Thymus (tissue), 11 donors: Measurements from ENCODE around the gene CALML5. TPM values are rescaled to one million over a fixed set of nuclear protein-coding genes. Genes with fewer than 3 reads are reported as not detected.
A peak's percentile ranks its signal among the peaks of the same experiment; 100 is the strongest.

Source experiments
- DNase-seq, 9 donors: peaks; one replicate each; pipeline ENCODE4 v3.0.0-alpha.2; 2013; ENCODE audit warnings: low spot score in 9 of 9, low read depth in 6 of 9, missing footprints in 1 of 9
- H3K27ac ChIP-seq, 2 donors: one replicate each; pipeline ENCODE4 v1.5.1; 2013; ENCODE audit warnings: control low read depth in 1 of 2, low read depth in 1 of 2, low read length in 1 of 2, mild to moderate bottlenecking in 1 of 2, moderate library complexity in 1 of 2
- H3K27me3 ChIP-seq, 2 donors: one replicate each; pipeline ENCODE4 v1.5.1; 2013; ENCODE audit warnings: low read length in 1 of 2; ENCODE audit not compliant: control insufficient read depth in 2 of 2, insufficient read depth in 1 of 2
- H3K36me3 ChIP-seq, 2 donors: one replicate each; pipeline ENCODE4 v1.5.1; 2013; ENCODE audit warnings: low read length in 1 of 2, mild to moderate bottlenecking in 1 of 2, moderate library complexity in 1 of 2; ENCODE audit not compliant: control insufficient read depth in 2 of 2, insufficient read depth in 2 of 2
- H3K4me1 ChIP-seq, 2 donors: one replicate each; pipeline ENCODE4 v1.5.1; 2013; ENCODE audit warnings: low read length in 2 of 2; ENCODE audit not compliant: control insufficient read depth in 2 of 2, insufficient read depth in 2 of 2
- H3K4me3 ChIP-seq, 2 donors: one replicate each; pipeline ENCODE4 v1.5.1; 2013; ENCODE audit warnings: low read length in 2 of 2, control low read depth in 1 of 2, mild to moderate bottlenecking in 1 of 2
- H3K9me3 ChIP-seq, 2 donors: one replicate each; pipeline ENCODE4 v1.5.1; 2013; ENCODE audit warnings: low read length in 1 of 2, mild to moderate bottlenecking in 1 of 2; ENCODE audit not compliant: control insufficient read depth in 2 of 2, insufficient read depth in 1 of 2
- WGBS: extraction: QIAGEN DNeasy Blood & Tissue Kit; methylation state at CpG from one replicate; pipeline ENCODE4 v1.1.7; 2013; 5-methylcytosine and 5-hydroxymethylcytosine counted together
- polyA plus RNA-seq: library from polyadenylated mRNA; stranded (reverse); fragments of 200-250 nt; gene quantifications from one replicate; pipeline ENCODE4 v1.2.3, GENCODE V29; 2013
- total RNA-seq: library from RNA; stranded (reverse); fragments of 120-200 nt; gene quantifications from one replicate; pipeline ENCODE4 v1.2.4, GENCODE V29; 2013
- donor health status: healthy.

The CALML5 gene
- total and polyA plus RNA-seq, 2 donors, result 32.6 to 368 TPM

DNA sequence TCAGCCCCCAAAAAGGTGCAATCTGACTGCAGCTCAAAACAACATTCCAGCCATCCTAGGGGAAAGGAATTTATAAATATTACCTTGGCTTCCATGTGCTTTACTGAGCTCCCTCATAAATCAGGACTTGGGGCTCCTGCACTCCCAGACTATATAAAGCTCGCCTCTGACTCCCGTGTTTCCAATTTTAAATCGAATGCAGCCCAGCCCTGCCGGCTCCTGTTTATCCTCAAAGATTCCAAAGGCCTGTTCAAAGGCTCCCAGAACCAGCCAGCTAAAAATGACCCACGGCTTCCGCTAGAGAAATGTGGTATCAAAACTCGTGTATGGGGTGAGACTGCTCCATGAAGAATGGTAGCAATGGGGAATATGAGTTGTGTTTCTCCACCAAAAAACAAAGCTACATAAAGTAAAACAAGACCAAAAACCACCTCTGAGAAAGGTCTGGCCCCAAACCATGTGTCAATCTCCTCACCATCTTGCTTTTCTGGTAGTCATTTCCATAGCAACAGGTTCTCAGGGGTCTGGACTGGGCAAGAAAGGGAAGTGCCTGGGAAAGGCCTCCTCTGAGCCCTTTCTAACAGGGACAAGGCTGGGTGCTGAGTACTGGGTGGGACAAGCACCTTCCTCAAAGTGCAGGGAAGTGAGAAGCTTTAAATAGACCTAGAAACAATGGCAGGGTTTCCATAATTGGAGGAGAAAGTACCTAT is 30.5 kb upstream of the CALML5 start:
- Histone ChIP-seq H3K36me3 (no peaks in the 10 kb centered on the region), H3K27me3 (no peaks in the 10 kb centered on the region), H3K4me1 (peaks cover 4 to 22% of the 10 kb centered on the region in 2 donors), H3K4me3 (no peak overlapping the region), H3K27ac (no peak overlapping the region), H3K9me3 (no peaks in the 10 kb centered on the region)
- DNase-seq, result no peak
- 98% methylated on average over 7 of the region's 7 CpGs for WGBS

DNA sequence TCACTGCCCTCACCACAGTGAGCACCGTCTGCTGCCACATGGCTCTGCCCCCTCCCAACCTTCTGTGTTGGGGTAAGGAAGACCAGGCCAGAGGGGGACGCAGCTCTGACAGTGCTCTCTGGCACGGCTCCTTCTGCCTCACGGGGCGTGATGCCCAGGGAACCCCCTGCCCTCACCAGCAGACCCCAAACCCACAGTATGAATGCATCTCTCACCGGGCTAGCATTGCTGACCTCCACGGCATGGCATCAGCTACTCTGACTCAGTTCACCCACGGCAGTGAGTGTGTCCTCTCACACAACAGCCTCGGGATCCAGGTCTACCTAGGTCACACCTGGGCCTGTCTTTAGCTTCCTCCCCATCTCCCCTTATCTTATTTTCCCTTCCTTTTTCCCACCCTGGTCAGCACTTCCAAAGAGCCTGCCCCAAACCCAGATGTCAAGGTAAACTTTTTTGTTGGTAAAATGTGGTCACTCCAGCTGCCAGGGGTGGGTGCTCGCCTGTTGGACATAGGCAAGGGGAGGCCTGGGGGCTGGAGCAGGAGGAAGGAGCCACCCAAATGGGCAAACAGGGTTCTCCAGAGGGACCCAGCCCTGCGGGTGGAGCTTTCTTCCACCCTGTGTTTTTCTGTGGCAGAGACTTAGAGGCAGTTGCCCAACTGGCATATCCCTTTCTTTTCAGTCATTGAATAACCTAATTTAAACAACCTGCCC is 29.8 kb upstream of the CALML5 start:
- Histone ChIP-seq H3K4me3 (no peak overlapping the region), H3K36me3 (no peaks in the 10 kb centered on the region), H3K27me3 (no peaks in the 10 kb centered on the region), H3K4me1 (peaks cover 4 to 22% of the 10 kb centered on the region in 2 donors), H3K9me3 (no peaks in the 10 kb centered on the region), H3K27ac (no peak overlapping the region)
- no peak for DNase-seq
- WGBS, result 92% methylated on average over 11 of the region's 11 CpGs

DNA sequence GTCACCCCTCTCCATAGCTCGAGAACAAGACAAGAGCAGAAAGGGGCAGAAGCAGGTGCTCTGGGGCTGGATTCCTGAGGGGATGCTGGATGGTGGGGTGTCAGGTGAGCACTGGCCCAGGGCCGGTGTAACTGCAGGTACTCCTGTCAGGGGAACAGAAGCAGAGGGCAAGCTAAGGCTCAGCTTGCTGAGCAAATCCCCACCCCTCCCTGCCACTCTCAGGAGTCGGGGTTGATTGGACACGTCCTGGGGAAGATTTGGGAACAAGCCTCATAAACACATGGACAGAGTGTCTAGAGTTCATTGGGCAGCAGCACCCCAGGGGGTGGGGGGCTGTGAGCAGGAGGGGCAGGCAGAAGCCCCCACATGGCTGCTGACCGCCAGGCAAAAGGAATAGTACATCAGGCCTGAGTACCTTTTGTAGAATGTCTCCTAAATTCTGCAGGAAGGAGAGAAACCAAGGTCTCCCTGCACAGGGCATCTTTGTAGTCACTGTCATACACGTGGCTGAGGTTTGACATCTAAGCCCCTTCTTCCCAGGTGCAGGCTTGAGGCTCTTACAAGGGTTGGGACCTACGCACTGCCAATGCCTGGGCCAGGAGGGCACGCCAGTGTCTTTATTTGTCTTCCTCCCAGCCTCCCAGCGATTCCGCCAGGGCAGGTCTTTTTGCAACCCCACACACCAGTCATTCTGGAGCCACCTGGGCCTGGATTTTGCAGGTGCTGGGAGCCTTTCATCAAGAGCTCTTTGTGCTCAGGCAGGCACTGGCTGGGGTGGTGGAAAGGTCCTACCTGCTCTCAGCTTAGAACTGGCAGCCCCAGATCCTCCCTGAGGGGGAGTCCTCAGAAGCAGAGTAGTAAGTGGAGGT is 28.2 kb upstream of the CALML5 start:
- peaks cover 4 to 17% of the 10 kb centered on the region in 2 donors for H3K4me1 ChIP-seq
- WGBS, result 78% methylated on average over 10 of the region's 10 CpGs

DNA sequence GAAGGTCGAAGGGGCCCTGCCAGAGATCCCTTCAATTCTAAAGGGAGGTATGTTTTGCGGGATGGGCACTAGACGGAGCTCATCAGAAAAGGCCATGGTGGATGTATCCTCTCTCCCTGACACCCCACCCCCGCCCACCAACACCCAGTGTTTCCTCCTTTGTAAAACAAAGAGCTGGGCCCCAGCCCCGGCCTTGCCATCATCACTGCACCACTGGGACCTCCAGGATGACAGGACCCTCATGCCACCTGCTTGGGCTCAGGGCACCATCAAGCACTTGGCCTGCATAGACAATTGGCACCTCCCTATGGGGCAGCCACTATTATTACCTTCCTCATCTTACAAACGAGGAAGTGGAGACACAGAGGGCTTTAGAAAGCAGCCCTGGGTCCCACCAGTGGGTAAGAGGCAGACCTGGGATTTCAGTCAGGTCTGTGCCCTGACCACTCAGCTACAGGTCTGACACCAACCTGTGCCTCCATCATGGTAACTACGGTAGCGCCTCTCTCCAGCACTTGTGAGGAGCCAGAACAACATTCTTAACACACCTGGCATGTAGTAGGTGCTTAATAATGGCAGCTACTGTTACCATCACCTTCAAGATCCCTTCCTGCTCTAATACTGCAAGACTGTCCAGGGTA is 27.4 kb upstream of the CALML5 start:
- no peaks in the 10 kb centered on the region for H3K9me3 ChIP-seq
- no peak overlapping the region for H3K27ac ChIP-seq
- H3K4me3 ChIP-seq, result peak overlapping the region in 1 of 2 donors; percentile 39
- no peaks in the 10 kb centered on the region for H3K36me3 ChIP-seq
- H3K27me3 ChIP-seq, result no peaks in the 10 kb centered on the region
- DNase-seq, result no peak
- peaks cover 4 to 17% of the 10 kb centered on the region in 2 donors for H3K4me1 ChIP-seq
- WGBS, result 91% methylated on average over 8 of the region's 8 CpGs

More for the DNA sequence above, 28.2 kb upstream of the CALML5 start:
- DNase-seq, result peak in 4 of 9 donors; percentile 27 to 57 (median 38)
- H3K27ac ChIP-seq, result peak overlapping the region in 1 of 2 donors; percentile 11
- H3K27me3 ChIP-seq, result no peaks in the 10 kb centered on the region
- no peaks in the 10 kb centered on the region for H3K36me3 ChIP-seq
- H3K4me3 ChIP-seq, result no peak overlapping the region
- H3K9me3 ChIP-seq, result no peaks in the 10 kb centered on the region

DNA sequence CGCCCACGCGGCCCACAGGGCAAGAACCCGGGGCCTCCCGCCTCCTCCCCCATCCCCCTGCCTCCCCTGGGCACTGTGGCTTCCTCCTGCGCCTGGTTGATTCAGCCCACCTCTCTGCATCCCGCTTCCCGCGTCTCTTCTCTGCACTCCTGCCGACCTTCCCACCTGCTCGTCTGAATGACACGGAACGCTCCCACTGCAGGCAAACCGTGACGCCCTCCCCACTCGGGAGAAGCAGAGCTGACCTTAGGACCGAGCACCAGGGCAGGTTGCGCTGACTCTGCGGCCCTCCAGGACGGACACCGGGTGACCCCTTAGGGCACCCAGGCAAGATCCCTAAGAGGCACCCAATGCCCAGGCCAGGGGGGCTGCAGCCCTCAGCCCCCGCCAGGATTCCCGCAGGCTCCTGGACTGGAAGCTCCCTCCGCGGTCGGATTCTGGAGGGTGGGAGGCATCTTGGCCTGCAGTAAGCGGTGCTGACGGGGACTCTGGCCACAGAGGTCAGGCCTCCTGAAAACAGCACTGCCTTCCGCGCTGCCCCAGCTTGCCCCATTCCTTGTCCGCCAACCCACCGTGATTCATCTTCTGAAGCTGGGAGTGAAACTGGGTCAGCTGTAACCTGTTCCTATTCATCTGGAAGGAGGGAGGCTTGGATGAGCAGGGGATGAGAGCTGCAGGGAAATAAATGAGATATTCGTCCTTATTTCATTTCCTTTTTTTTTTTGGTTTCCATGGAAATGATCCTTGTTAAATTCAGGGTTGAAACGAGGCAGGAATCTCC is 26.4 kb upstream of the CALML5 start:
- H3K36me3 ChIP-seq, result no peaks in the 10 kb centered on the region
- H3K27me3 ChIP-seq, result no peaks in the 10 kb centered on the region
- H3K9me3 ChIP-seq, result no peaks in the 10 kb centered on the region
- WGBS, result 89% methylated on average over 34 of the region's 34 CpGs
- H3K27ac ChIP-seq, result peak overlapping the region in 1 of 2 donors; percentile 68
- peaks cover 4 to 17% of the 10 kb centered on the region in 2 donors for H3K4me1 ChIP-seq
- DNase-seq, result no peak
- H3K4me3 ChIP-seq, result peak overlapping the region; percentile 22 to 39

DNA sequence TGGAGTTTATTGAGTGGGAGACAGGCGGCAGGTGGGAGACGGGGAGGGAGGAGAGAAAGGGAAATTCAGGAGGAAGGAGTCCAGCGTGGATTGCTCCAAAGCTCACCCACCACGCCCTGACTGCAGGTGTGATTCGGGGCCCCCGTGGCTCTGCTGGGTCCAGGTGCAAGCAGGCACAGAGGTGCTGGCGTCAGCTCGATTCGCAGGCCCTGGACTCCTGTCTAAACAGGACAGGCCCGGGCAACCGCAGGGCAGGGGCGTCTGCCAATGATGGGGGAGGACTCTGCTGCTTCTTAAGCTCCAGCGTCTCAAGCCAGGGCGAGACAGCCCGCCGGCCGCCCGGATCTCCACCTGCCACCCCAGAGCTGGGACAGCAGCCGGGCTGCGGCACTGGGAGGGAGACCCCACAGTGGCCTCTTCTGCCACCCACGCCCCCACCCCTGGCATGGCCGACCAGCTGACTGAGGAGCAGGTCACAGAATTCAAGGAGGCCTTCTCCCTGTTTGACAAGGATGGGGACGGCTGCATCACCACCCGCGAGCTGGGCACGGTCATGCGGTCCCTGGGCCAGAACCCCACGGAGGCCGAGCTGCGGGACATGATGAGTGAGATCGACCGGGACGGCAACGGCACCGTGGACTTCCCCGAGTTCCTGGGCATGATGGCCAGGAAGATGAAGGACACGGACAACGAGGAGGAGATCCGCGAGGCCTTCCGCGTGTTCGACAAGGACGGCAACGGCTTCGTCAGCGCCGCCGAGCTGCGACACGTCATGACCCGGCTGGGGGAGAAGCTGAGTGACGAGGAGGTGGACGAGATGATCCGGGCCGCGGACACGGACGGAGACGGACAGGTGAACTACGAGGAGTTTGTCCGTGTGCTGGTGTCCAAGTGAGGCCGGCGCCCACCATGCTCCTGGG is 25.5 kb upstream of the CALML5 start, which contains the start of gene CALML3:
TSS of gene CALML3 (plus strand) at position 321 of the 920 bp plus-strand sequence. CDS start at position 446, 125 bp downstream.
- no peaks in the 10 kb centered on the region for H3K27me3 ChIP-seq
- DNase-seq, result no peak
- H3K36me3 ChIP-seq, result no peaks in the 10 kb centered on the region
- no peaks in the 10 kb centered on the region for H3K9me3 ChIP-seq
- H3K4me3 ChIP-seq, result peak within 1 kb of the TSS; percentile 22 to 39
- peaks cover 4 to 17% of the 10 kb centered on the region in 2 donors for H3K4me1 ChIP-seq
- WGBS, result 94% methylated on average over 64 of the region's 64 CpGs
- H3K27ac ChIP-seq, result peak within 1 kb of the TSS; percentile 18 to 74

DNA sequence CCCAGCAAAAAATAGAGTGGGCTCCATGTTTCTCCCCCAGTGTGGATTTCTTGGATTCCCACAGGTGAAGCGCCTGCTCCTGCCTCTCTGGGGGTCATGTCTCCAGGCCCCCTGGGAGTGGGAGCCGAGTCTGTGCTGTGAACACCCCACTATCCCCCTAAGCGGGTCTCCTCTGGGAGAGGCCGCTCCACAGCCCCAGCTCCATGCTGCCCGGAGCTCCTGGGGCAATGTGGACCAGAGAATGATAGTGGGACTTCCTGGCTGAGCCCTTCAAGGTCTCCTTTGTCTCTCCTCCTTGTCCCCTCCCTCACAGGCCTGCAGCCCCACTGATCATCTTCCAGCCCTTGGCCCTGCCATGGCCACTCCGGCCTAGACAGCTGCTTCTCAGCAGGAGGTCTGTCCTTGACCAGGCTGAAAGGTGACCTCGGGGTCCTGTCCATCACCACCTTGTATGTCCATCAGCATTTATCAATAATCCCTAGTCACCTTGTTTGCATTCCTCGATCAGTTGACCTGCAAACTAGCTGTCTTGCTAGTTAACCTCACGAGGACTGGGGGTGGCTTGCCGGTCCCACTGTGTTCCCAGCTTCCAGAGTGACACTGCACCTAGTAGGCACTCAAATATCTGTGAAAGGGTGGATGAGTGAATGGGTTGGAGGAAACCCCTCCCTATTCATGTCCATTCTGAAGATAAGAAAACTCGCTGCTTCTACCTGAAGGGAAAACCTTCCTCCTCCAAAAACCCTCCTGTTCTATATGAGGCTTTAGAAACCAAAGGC is 24.6 kb upstream of the CALML5 start:
- no peaks in the 10 kb centered on the region for H3K36me3 ChIP-seq
- peak overlapping the region in 1 of 2 donors; percentile 36 for H3K27ac ChIP-seq
- H3K4me3 ChIP-seq, result no peak overlapping the region
- 95% methylated on average over 11 of the region's 11 CpGs for WGBS
- no peaks in the 10 kb centered on the region for H3K27me3 ChIP-seq
- H3K4me1 ChIP-seq, result peaks cover 4 to 17% of the 10 kb centered on the region in 2 donors
- H3K9me3 ChIP-seq, result no peaks in the 10 kb centered on the region
- DNase-seq, result no peak
